ENCODE results near the gene MED20. TPM values are rescaled to one million over a fixed set of nuclear protein-coding genes. Genes with fewer than 3 reads are reported as not detected.

The MED20 gene
- total and polyA plus RNA-seq, 8 donors: 5.3 to 13.1 (median 8.7) TPM

GRCh38 chr6:41896281-41896680 is 24.7 kb downstream of the MED20 start:
- H3K27me3 ChIP-seq: no peaks in the 10 kb centered on the region
- ATAC-seq (no peak), DNase-seq (no peak), FAIRE-seq (no peak)
- no peaks in the 10 kb centered on the region for H3K9me3 ChIP-seq
- no peaks in the 10 kb centered on the region for H3K36me3 ChIP-seq
- peaks cover 0 to 9% (median 0%) of the 10 kb centered on the region in 3 donors for H3K4me1 ChIP-seq
- peak overlapping the region in 2 of 4 donors; percentile 80 for H3K27ac ChIP-seq
- intact Hi-C loops (cut with DNase I): no loop called here
- 37 to 50% methylated on average over 3 of the region's 3 CpGs for WGBS, 2 donors
- TF ChIP-seq CTCF (IDR thresholded peaks at IDR 0.05): no peak
- peak overlapping the region in 2 of 4 donors; percentile 67 to 82 for H3K4me3 ChIP-seq

- intact Hi-C loops (cut with DNase I): no loop called here
- Histone ChIP-seq H3K27ac (peak within 1 kb of the TSS in 3 of 4 donors; percentile 27 to 80 (median 80)), H3K27me3 (no peaks in the 10 kb centered on the region), H3K4me1 (peaks cover 0 to 9% (median 0%) of the 10 kb centered on the region in 3 donors), H3K4me3 (peak within 1 kb of the TSS; percentile 34 to 82 (median 59)), H3K9me3 (no peaks in the 10 kb centered on the region), H3K36me3 (no peaks in the 10 kb centered on the region)
- peak; percentile 82 to 93 (median 87) for DNase-seq
- 1% methylated on average over 54 to 55 of the region's 55 CpGs for WGBS, 2 donors
- FAIRE-seq: no peak
- no peak for TF ChIP-seq CTCF (IDR thresholded peaks at IDR 0.05)
- ATAC-seq: peak; percentile 97 to 99 (median 98)
Observed at GRCh38 chr6:41895300-41896233, 25.4 kb downstream of the MED20 start, which contains the start of gene USP49. Gene USP49, minus strand, starts transcription at chr6:41895375. Its CDS starts 88,392 bp downstream, at chr6:41806983.

- TF ChIP-seq CTCF (IDR thresholded peaks at IDR 0.05): no peak
- no peaks in the 10 kb centered on the region for H3K36me3 ChIP-seq
- H3K4me1 ChIP-seq: peaks cover 0 to 9% (median 0%) of the 10 kb centered on the region in 3 donors
- peak in 2 of 6 donors; percentile 22 to 74 for DNase-seq
- FAIRE-seq: no peak
- intact Hi-C loops (cut with DNase I): no loop called here
- ATAC-seq: peak; percentile 69 to 71 (median 70)
- no peaks in the 10 kb centered on the region for H3K9me3 ChIP-seq
- H3K27ac ChIP-seq: peak overlapping the region in 1 of 4 donors; percentile 80
- peak overlapping the region; percentile 34 to 82 (median 59) for H3K4me3 ChIP-seq
- WGBS, 2 donors: 3% methylated on average over 36 to 56 of the region's 56 CpGs
- no peaks in the 10 kb centered on the region for H3K27me3 ChIP-seq
Observed at GRCh38 chr6:41894366-41895299, 26.3 kb downstream of the MED20 start.

GRCh38 chr6:41892921-41893564 is 27.9 kb downstream of the MED20 start:
- no peak overlapping the region for H3K27ac ChIP-seq
- TF ChIP-seq CTCF (IDR thresholded peaks at IDR 0.05): no peak
- H3K27me3 ChIP-seq: no peaks in the 10 kb centered on the region
- 80 to 83% methylated on average over 4 of the region's 4 CpGs for WGBS, 2 donors
- intact Hi-C loops (cut with DNase I): no loop called here
- DNase-seq: no peak
- no peaks in the 10 kb centered on the region for H3K36me3 ChIP-seq
- H3K4me1 ChIP-seq: peaks cover 0 to 9% (median 0%) of the 10 kb centered on the region in 3 donors
- no peak for FAIRE-seq
- no peaks in the 10 kb centered on the region for H3K9me3 ChIP-seq
- no peak for ATAC-seq
- no peak overlapping the region for H3K4me3 ChIP-seq

All from pancreas (tissue), 10 donors.